ENCODE data around the gene FOXRED2.
"Not testable (repeated sequence)": the region's sequence is repeated elsewhere in the genome, so short reads cannot be mapped to it uniquely, and the experiment has no call there.

The FOXRED2 gene

DNA sequence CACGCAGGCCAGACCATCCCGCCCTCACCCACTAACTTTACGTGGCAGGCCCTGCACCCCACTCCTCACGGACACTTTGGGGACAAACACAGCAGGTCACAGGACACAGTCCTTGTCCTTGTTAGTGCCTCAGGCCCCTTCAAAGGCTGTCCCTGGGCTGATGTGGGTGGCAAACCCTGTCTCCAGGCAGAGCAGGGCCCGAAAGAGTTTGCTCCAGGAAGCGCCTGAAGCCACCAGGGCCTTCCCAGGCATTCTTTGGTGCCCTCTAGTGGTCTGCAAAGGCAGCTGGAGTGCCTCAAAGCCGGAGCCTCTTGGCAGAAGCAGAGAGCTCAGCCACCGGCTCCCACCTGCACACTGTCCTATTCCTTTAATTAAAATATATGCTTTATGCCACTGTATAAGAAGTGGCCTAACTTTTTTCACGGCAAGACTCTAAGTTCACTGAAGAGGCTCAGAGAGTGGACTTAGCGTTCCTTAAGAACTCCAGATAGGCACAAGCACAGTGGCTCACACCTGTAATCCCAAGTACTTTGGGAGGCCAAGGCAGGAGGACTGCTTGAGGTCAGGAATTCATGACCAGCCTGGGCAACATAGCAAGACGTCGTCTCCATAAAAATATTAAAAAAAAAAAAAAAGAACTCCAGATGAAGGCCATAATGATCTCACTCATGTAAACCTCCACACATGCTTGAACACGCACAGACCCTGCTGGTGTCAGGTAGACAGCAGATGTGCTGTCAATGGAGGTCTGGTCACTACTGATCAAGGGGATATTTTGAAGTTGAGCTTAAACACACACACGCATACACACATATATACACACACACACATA lies 36.5 kb downstream of the FOXRED2 start:
- peak; percentile 35 to 63 (median 48) for DNase-seq (ENCODE audit: low read depth in 2 of 3, low spot score in 2 of 3)

DNA sequence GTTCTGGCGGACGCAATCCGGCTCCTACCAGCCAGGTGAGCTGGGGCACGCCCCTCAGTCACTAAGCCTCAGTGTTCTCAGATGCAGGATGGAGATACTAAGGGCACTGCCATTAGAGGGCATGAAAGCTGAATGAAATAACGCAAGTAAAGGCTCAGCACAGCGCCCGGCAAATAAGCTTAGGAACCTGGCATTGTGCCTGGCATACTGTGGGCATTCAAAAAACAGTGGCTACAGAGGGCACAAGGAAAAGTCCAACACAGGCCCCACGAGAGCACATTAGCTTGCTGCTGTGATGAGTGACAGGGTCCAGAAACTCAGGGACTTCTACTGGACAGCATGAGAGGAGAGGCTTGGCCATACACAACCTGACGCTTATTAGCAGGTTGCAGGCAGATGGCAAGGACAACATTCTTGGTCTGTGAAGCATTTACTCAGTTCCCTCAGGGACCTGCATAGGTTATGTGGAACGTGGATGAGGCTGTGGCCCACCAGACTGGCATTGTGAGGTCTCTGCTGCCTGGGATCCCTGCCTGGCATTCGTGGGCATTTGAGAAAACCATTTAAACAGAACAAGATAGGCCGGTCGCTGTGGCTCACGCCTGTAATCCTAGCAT lies 37.6 kb downstream of the FOXRED2 start:
- no peak for DNase-seq (ENCODE audit: low read depth in 2 of 3, low spot score in 2 of 3)

DNA sequence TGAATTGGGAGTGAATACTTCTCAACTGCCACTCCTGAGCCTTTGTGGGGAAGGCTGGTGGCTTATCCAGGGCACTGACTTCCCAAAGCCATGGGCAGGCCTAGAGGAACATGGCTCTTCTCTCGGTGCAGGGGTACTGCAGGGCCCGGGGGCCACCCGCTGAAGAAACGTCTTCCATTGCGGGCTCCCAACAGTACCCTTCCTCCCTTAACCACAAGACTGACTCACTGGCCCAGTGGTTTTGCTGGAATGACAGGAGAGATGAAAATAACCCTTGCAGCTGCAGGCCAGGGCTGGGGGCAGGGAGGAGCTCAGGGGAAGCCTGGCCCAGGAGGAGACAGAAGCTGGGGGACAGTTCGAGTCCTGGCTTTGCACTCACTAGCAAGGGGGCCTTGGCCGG lies 38.9 kb downstream of the FOXRED2 start:
- no peak for DNase-seq (ENCODE audit: low read depth in 2 of 3, low spot score in 2 of 3)

DNA sequence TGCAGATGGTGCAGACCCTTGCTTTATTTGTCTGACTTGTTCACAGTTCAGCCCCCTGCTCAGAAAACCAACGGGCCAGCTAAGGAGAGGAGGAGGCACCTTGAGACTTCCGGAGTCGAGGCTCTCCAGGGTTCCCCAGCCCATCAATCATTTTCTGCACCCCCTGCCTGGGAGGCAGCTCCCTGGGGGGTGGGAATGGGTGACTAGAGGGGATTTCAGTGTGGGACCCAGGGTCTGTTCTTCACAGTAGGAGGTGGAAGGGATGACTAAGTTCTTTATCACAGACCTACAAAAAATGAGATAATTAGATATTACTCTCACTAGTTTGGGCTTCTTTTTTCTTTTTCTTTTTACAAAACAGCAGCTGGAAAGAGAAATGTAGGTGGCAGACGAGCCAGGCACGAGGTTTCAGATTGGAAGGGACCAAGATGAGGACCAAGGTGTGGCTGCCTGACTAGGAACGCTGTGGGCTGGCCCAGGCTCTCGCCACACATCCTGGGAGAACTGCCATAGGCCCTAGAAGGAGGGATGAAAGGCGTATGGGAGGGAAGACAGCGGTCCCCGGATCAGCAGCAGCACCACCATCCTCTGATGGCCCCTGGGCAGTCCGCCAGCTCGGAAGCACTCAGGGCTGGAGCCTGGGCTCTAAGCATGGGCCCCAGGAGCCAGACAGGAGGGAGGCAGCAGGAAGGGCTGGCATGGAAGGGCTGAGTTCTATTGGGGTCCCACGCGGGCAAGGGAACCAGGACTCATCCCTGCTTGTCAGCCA lies 39.6 kb downstream of the FOXRED2 start:
- no peak for DNase-seq (ENCODE audit: low read depth in 2 of 3, low spot score in 2 of 3)

DNA sequence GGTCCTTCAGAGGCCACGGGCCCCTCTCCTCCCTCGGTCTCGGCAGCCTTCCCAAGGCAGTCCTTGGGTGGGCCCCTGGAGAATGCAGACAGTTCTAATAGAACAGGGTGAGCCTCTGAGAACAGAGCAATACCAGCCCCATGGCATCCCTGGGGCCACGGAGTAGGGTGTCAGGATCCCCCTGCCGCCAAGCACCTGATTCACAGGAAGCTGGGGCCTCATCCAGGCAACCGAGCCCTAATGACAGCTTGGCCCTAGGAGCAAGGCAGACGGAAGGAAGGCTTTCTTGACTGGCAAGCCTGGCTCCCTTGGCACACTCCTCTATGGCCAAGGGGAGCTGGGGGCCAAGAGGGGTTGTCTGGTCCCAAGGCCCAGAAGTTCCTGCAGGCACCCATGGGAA lies 40.6 kb downstream of the FOXRED2 start:
- no peak for DNase-seq (ENCODE audit: low read depth in 2 of 3, low spot score in 2 of 3)

DNA sequence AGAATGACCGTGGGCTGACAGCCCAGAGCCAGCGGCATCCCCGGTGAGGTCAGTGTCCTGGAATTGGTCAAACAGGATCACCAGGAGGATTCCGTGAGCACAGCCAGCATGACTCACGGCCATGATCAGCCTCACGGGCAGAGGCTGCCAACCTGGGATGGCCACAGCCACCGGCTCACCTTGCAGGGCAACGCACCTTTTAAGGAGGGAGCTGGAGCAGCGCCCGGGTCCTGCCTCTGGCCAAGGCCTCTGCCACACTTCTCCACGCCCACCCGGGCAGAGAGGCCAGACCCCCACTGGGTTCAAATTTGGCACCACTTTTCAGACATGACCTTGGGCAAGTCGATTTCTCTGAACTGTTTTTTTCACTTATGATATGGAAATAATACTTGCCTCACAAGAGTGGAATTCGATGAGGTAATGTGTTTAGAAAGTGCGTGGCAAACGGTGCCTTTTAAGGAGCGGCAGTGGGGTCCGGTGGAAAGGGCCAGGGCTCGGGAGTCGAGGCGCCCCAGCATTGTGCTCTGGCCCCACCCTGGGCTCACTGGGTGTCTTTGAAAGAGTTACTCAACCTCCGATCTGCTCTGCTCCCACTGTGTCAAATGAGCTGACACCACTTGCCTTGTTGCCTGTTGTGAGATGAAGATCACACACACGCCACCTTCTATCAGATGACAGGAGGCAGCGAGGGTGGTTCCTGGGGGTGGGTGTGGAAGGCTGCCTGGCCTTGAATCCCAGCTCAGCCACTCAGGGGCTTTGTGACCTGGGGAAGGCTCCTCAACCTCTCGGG lies 41.4 kb downstream of the FOXRED2 start:
- DNase-seq (ENCODE audit: low read depth in 2 of 3, low spot score in 2 of 3): no peak

DNA sequence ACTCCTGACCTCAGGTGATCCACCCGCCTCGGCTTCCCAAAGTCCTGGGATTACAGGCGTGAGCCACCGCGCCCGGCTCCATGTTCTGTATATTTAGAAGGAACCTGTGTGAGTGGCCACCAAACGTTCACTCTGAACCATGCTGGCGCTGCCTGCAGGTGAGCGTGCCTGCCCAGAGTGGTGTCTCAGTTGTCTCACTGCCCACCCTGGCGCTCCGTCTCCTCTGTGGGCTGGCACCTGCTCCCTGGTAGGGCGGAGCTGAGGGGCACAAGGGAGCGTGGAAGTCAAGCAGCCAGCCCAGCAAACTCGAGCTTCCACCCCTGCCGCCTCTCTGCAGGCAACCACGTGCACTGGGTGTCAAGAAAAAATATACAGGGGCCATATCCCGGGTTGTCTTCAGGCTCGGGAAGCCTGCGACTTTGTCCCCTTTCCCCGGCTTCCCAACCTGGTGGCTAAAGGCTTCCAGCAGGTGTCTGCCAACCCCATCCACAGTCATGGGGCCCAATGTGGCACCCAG lies 42.1 kb downstream of the FOXRED2 start:
- DNase-seq (ENCODE audit: low read depth in 2 of 3, low spot score in 2 of 3): no peak

DNA sequence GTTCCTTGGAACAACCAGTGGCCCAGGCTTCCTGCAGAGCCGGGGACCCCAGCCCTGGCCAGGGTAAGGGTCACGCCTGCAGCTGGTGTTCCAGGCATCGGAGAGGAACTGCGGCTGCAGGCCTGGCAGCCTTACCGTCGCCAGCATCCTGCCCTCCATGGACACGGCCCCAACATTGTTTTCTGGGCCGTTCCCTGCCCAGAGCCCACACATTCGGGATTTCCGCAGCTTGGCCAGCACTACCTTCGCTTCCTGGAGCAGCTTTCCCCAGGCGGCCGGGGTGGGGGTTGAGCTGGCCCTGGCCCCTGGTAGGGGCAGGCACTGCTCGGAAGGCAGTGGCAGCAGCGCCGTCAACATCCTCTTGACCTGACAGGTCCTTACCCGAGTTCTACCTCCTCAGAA lies 43.1 kb downstream of the FOXRED2 start:
- no peak for DNase-seq (ENCODE audit: low read depth in 2 of 3, low spot score in 2 of 3)

DNA sequence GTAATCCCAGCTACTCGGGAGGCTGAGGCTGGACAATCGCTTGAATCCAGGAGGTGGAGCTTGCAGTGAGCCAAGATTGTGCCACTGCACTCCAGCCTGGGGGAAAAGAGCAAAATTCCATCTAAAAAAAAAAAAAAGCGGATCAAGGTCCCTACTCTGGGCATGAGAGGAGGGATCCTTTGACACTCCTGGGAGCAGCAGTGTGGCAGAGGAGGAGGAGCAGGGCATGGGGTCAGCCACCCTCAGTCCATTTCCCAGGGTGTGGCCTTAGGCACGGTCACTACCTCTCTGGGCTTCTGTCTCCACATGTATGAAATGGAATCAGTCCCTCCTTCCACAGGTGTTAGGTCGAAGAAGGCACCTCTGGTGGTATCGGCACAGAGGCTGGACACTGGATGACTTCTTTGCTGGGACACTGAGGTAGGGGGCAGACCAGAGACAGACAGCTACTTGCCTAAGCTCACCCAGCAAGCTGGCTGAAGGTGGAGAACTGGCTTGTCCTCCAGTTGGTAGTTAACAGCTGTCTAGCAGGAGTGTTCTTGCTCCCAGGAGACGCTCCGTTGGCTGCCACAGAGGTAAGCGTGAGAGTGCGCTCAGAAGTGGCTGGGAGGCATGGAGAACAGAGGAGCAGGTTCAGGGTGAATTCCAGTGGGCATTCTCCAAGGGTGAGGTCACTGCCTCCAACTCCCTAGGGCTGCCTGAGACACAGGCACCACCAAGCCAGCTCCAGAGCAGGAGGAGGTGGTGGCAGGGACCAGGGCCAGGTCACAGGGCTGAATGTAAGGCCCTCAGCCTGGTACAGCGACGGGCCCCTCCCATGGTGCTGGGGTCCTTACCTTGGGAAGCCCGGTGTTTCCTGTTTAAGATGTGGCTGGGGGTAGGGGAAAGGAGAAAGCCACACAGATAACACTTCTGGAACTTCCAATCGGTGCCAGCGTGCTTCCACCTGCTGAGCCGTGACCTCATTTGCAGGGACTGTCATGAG lies 44.9 kb downstream of the FOXRED2 start:
- no peak for DNase-seq (ENCODE audit: low read depth in 2 of 3, low spot score in 2 of 3)

DNA sequence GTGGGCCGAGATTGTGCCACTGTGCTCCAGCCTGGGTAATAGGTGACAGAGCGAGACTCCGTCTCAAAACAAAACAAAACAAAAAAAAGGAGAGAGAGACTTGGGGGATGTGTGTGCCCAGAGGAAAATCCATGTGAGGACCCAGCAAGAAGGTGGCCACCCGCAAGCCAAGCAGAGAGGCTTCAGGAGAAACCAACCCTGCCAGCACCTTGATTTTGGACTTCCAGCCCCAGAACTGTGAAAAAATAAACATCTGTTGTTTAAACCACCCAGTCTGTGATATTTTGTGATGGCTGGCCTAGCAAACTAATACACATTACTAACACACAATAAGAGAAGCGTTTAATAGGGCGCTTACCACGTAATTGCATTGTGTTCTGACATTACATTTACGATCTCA lies 46.6 kb downstream of the FOXRED2 start:
- DNase-seq (ENCODE audit: low read depth in 2 of 3, low spot score in 2 of 3): no peak

DNA sequence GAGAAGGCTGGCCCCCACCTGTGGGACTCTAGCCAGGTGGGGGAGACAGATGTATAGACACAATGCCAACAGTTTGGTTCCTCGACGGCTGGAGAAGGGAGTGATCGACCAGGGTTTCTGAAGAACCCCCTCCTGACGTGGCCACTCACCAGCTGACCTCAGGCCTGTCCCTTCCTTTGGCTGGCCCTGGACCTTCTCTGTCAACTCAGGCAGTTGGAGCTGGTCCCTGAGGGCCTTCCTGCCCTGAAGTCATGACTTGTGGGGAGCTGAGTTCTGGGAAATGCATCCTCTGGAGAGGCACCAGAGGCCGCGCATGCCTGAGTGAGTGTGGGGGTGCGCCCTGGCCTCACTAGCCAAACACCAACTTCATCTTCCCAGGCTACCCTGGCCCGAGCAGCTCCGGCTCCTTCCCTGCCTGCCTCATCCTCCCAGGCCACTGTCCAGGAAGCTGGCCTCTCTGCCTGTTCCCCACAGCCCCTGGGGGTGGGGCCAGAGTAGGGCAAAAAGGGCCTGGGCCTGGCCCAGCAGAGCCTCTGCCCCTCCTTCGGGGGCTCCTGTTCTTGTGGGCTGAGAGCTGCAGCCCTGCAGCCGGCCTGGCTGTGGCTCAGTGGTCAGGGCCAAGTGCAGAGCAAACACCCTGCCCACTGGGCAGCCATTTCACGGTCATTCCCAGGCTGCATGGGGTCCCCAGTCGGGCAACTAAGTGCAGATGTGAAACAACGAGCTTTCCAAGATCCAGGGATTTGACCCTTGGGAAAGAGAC lies 49.0 kb downstream of the FOXRED2 start:
- no peak for DNase-seq (ENCODE audit: low read depth in 2 of 3, low spot score in 2 of 3)

DNA sequence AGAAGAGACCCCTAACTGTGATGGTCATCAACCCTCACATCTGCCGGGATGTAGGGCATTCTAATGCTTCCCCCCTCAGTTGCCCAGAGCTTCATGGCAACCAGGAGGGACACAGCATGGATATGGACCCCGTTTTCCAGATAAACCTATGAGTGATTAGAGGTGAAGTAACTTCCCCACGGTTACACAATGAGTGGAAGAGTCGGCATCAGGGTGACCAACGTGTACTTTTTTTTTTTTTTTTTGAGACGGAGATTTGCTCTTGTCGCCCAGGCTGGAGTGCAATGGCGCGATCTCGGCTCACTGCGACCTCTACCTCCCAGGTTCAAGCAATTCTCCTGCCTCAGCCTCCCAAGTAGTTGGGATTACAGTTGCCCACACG lies 50.4 kb downstream of the FOXRED2 start:
- DNase-seq (ENCODE audit: low read depth in 2 of 3, low spot score in 2 of 3): no peak

DNA sequence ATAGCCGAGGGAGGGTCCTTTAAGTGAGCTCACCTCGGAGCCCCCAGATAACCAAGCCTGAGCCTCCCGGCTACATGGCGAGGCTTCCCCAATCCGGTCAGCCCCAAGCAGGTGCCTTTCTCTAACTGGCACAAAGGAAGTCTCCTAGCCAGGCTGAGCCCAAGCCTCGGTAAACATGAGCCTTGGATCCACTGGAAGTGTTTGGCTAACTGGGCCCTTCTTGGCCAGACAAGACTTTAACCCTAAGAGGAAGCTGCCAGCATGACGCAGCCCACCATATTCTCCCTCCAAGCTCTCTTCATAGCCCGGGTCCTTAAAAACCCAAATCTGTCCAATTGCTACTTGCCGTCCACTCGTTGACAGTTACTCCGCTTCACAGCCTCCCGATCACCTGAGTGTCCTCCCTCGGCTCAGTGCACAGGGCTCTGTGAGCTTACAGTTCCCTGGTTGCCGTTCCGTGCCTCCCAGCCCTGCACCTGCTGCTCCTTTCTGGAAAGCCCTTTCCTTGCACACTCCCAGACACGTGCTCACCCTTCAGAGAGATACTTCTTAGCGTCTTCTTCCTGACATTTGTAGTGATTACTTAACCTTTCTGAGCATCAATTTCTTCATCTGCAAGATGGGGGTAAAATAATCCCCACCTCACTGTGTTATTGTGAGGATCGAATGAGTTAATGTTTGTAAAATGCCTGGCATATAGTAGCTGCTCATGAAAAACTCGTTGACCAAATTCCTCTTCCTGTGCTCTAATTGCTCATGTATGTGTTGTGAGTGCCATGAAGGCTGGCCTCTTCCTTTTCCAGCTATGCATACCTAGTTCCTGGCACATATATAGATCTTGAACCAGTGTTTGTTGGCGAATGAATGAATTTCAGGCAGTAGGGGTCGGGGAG lies 51.0 kb downstream of the FOXRED2 start:
- no peak for DNase-seq (ENCODE audit: low read depth in 2 of 3, low spot score in 2 of 3)

DNA sequence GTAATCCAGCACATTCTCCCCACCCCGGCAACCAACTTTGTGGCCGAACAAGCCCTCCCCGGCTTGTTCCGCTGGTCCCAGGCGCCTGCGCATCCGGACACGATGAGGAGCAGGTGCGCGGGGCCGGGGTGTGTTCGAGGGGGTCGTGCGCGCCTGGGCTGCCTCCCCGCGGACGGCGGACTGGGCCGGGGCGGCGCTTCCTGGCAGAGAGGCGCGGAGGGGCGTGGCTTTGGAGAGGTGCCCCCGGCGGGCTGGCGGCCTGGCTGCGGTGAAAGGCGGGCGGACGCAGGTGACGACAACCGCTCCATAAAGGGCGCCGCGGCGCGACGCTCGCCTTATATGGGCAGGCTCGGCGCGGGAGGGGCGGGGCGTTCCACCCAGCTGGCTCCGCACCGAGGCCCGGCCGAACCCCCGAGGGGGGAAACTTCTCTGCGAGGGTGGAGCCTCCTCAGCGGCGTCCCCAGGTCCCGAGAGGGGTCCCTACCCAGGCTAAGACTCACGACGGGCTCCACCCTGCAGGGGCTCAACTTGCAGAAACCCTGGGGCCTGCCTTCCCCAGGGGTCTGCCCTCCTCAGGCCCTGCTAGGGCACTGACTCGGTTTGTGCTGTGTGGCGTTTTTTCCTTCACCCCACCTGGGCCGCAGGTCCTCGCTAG lies 51.8 kb downstream of the FOXRED2 start:
- DNase-seq (ENCODE audit: low read depth in 2 of 3, low spot score in 2 of 3): peak; percentile 87 to 93 (median 89)

DNA sequence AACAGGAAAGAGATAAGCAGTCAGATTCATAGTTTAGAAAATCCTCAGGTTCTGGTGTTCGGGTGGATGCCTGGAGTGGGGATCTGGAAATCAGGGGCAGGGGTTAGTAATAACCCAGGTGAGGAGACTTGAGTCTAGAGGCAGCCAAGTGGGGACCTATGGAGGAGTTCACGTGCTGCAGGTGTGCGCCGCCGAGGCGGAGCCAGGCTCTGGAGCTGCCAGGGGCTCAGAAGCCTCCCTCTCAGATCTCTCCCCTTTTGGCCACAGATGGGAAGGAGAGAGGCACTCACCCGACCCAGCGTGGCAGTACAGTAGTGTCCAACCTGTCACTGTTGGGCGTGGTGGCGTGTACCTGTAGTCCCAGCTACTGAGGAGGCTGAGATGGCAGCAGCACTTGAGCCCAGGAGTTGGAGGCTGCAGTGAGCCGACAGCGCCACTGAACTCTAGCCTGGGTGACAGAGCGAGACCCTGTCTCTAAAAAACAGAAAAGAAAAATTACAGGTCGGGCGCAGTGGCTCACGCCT lies 52.9 kb downstream of the FOXRED2 start:
- no peak for DNase-seq (ENCODE audit: low read depth in 2 of 3, low spot score in 2 of 3)

DNA sequence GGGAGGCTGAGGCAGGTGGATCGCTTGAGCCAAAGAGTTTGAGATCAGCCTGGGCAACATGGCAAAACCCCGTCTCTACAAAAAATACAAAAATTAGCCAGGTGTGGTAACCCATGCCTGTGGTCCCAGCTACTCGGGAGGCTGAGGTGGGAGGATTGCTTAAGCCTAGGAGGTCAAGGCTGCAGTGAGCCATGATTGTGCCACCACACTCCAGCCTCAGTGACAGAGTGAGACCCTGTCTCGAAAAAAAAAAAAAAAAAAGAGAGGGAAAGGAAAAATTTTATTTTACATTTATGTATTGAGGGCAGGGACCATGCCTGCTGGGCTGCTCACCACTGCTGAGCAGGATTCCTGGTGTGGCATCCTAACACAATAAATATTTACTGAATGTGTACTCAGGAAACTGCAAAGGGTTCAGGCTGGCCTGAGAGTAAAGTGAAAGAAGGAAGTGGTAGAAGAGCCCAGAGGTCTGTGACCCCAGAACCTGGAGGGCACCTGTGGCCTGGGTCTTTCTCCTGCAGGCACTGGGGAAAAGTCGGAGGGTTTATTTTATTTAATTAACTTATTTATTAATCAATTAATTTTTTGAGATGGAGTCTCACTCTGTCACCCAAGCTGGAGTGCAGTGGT lies 53.7 kb downstream of the FOXRED2 start:
- not testable (repeated sequence) for DNase-seq (ENCODE audit: low read depth in 2 of 3, low spot score in 2 of 3)

Measured in activated CD8-positive, alpha-beta memory T cell treated with anti-CD3 and anti-CD28 coated beads for 48 hours (primary cell).